HG02938 (cell line): ENCODE measurements around the gene PLEK2.
"Not testable (repeated sequence)": the region's sequence is repeated elsewhere in the genome, so short reads cannot be mapped to it uniquely, and the experiment has no call there.

Experiments used
- ATAC-seq: cut with Tn5 transposase; IDR thresholded peaks from one replicate; pipeline ENCODE4 v1.9.1; 2021; ENCODE audit warnings: mild to moderate bottlenecking, moderate library complexity; ENCODE audit not compliant: unreplicated experiment

The PLEK2 gene

GRCh38 chr14:67429510-67430205 lies 17.7 kb upstream of the PLEK2 start:
- no peak for ATAC-seq

- ATAC-seq: no peak
These were observed 16.6 kb upstream of the PLEK2 start for GRCh38 chr14:67428501-67429031.

GRCh38 chr14:67426983-67427606 lies 15.1 kb upstream of the PLEK2 start:
- ATAC-seq: no peak

GRCh38 chr14:67426161-67426560 lies 14.2 kb upstream of the PLEK2 start:
- no peak for ATAC-seq

GRCh38 chr14:67425608-67426007 lies 13.6 kb upstream of the PLEK2 start:
- no peak for ATAC-seq

- no peak for ATAC-seq
These were observed 12.6 kb upstream of the PLEK2 start for GRCh38 chr14:67424539-67424938.

- ATAC-seq: no peak
These were observed 11.5 kb upstream of the PLEK2 start for GRCh38 chr14:67423424-67423823.

- no peak for ATAC-seq
These were observed 9.6 kb upstream of the PLEK2 start for GRCh38 chr14:67421356-67422224.

GRCh38 chr14:67420102-67420739 lies 8.3 kb upstream of the PLEK2 start:
- no peak for ATAC-seq

- no peak for ATAC-seq
These were observed 6.6 kb upstream of the PLEK2 start for GRCh38 chr14:67418401-67419191.

- no peak for ATAC-seq
These were observed 5.7 kb upstream of the PLEK2 start for GRCh38 chr14:67417633-67418032.

- ATAC-seq: no peak
These were observed 4.8 kb upstream of the PLEK2 start for GRCh38 chr14:67416810-67417209.

- no peak for ATAC-seq
These were observed 4.1 kb upstream of the PLEK2 start for GRCh38 chr14:67416085-67416484.

GRCh38 chr14:67415610-67416009 lies 3.6 kb upstream of the PLEK2 start:
- not testable (repeated sequence) for ATAC-seq

- ATAC-seq: no peak
These were observed 2.1 kb upstream of the PLEK2 start for GRCh38 chr14:67413806-67414769.

GRCh38 chr14:67411370-67411769 lies 595 bp downstream of the PLEK2 start:
- no peak for ATAC-seq

- ATAC-seq: no peak
These were observed 1.7 kb downstream of the PLEK2 start for GRCh38 chr14:67410313-67410712.

- no peak for ATAC-seq
These were observed 2.5 kb downstream of the PLEK2 start for GRCh38 chr14:67409461-67409860.
